Fibroblast of villous mesenchyme (primary cell): ENCODE measurements around the gene VPREB1. TPM values are rescaled to one million over a fixed set of nuclear protein-coding genes. Genes with fewer than 3 reads are reported as not detected.

Source experiments
- DNase-seq: peaks from one replicate; pipeline ENCODE4 v3.0.0-alpha.2; 2010; ENCODE audit warnings: low read depth
- H3K4me3 ChIP-seq: 2 replicates; pipeline ENCODE4 v1.5.1; 2011; ENCODE audit warnings: low read depth, mild to moderate bottlenecking, low read length
- total RNA-seq: library from RNA; depleted of rRNA; stranded (reverse); fragments of >200 nt; gene quantifications from 2 replicates; pipeline ENCODE4 v1.2.3, GENCODE V29; 2012
- TF ChIP-seq, protein P1 (sequence below): IDR thresholded peaks from 2 replicates; pipeline ENCODE4 v1.5.1; 2012; ENCODE audit warnings: low read depth, mild to moderate bottlenecking, low read length; ENCODE audit not compliant: insufficient read depth

VPREB1 gene
- total RNA-seq, 1 donor: not detected

DNA sequence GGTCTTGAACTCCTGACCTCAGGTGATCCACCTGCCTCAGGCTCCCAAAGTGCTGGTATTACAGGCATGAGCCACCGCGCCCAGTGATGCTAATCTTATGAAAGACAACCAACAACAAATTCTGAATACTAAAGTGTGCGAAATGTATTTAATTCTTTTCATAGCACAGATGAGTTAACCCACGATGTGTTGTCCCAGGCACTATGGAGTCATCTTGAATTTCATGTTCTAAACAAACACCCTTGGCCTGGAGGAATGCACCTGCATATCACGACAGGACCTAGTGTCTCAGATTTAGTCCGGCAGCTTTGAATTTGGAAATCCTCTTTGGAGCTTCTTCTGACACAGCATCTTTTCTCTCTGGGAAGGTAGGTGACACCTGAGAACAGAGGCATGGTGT lies 16.2 kb upstream of the VPREB1 start:
- no peak overlapping the region for H3K4me3 ChIP-seq
- TF ChIP-seq, protein P1, sequence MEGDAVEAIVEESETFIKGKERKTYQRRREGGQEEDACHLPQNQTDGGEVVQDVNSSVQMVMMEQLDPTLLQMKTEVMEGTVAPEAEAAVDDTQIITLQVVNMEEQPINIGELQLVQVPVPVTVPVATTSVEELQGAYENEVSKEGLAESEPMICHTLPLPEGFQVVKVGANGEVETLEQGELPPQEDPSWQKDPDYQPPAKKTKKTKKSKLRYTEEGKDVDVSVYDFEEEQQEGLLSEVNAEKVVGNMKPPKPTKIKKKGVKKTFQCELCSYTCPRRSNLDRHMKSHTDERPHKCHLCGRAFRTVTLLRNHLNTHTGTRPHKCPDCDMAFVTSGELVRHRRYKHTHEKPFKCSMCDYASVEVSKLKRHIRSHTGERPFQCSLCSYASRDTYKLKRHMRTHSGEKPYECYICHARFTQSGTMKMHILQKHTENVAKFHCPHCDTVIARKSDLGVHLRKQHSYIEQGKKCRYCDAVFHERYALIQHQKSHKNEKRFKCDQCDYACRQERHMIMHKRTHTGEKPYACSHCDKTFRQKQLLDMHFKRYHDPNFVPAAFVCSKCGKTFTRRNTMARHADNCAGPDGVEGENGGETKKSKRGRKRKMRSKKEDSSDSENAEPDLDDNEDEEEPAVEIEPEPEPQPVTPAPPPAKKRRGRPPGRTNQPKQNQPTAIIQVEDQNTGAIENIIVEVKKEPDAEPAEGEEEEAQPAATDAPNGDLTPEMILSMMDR: no peak
- DNase-seq: no peak

DNA sequence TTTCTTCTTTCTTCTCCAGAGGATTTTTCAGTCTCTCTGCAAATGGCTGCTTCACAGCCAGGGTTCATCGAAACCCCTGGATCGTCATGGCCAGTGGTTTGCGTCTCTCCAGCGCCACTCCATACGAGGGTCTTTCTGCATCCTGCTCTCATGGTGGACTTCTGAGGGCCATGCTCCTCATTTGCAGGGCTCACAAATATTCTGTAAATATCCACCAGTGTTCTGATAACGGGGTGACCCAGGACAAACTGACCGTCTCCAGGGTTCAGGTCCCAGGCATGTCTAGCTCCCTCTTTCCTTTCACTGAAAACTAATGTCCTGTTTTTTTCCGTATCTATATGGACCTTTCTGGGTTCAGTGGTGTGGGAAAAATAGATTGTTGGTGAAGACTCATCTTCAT lies 15.7 kb upstream of the VPREB1 start:
- no peak for DNase-seq
- TF ChIP-seq, protein P1: no peak
- H3K4me3 ChIP-seq: no peak overlapping the region

DNA sequence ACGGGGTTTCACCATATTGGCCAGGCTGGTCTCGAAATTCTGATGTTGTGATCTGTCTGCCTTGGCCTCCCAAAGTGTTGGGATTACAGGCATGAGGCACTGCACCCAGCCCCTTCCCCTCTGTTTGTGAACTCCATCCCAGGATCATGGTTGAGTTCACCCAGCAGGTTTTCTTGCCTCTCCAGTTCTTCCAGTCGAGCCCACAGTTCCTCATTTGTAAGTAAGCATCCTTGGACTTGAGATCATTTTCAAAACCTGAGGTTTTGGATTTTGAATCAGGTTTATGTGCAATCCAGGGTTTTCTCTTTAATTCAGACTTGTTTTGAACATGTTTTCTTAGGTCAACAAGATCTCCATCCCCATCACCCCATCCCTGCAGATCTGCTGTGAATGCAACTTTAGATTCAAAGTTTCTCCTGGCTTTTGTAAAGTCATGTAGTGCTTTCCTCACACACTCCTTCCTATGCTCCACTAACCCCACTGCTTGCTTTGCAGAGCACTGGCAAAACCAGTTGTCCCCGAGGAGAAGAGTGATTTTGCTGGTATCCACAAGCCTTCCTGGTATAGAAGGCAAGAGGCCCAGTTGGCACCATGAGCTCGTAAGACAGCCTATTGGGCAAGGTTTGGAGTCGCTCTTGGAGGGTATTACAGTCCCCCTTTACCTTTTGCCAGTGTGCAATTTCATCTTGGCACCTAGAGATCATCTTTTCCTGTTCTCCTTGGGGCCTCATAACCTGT lies 14.7 kb upstream of the VPREB1 start:
- DNase-seq: no peak
- TF ChIP-seq, protein P1: no peak
- no peak overlapping the region for H3K4me3 ChIP-seq

DNA sequence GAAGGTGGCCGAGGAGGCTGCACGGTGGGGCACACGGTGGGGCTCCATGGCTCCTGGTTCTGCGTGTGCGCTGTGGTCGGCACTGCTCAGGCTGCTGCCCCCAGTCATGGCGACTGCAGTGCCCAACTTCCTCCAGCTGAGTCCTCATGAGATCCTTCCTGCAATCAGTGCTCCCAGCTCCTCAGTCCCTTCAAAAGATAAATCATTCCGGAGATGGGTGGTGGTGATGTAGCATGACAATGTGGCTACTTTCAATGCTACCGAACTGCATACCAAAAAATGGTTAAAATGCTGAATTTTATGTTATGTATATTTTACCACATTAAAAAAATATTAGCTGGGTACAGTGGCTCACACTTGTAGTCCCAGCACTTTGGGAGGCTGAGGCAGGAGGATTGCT lies 14.1 kb upstream of the VPREB1 start:
- TF ChIP-seq, protein P1: no peak
- DNase-seq: no peak

DNA sequence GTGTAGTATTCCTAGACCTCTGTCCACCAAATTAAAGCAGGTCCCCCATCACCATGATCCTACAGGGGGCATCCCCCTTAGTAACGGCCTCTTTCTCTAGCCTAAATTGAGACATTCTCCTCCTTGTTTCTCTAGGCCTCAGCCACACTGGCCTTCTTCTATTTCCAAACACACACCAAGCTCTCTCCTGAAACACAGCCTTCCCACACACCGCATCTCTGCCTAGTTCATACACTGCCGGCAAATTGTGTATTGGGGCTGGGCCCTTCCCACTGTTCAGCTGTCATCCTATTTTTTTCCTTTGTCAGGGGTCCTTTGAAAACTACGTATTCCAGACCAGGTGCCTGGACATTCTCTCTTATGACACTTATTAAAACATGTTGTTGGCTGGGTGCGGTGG lies 11.5 kb upstream of the VPREB1 start:
- no peak overlapping the region for H3K4me3 ChIP-seq
- TF ChIP-seq, protein P1: no peak
- DNase-seq: no peak

More for the DNA sequence above, 14.1 kb upstream of the VPREB1 start:
- H3K4me3 ChIP-seq: no peak overlapping the region

DNA sequence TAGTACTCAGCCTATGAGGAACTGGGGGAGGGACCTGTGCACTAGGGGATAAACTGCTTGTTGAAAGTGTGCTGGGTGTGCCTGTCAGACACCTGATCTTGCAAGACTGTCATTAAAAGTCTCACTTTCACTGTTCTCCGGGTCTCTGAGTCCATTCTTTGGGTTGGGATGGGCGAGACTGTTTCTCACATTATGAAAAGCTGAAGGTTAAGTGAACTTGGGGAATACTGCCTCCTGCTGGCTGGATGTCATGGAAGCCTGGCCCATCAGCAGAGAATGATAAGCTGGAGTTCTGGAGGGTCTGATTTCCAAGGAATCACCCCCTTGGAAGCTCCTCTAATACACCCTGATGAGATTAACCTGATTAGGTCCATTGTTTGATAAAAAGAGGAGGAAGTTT lies 9.0 kb upstream of the VPREB1 start:
- peak; percentile 5 for DNase-seq

DNA sequence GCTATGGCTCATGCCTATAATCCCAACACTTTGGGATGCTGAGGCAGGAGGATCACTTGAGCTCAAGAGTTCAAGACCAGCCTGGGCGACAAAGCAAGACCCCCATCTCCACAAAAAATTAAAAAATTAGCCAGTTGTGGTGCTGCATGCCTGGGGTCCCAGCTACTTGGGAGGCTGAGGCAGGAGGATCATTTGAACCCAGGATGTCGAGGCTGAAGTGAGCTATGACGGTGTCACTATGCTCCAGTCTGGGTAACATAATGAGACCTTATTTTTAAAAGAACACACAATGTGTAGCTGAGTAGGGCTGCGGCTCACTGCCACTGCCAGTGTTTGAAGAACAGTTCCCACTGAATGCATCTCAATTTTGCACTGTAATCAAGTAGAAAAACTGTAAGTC lies 7.1 kb upstream of the VPREB1 start:
- H3K4me3 ChIP-seq: no peak overlapping the region
- TF ChIP-seq, protein P1: no peak

More for the DNA sequence above, 9.0 kb upstream of the VPREB1 start:
- TF ChIP-seq, protein P1: peak; percentile 31
- H3K4me3 ChIP-seq: no peak overlapping the region

More for the DNA sequence above, 7.1 kb upstream of the VPREB1 start:
- no peak for DNase-seq
